ENCODE measurements around the gene EFTUD2.

Gene EFTUD2

GRCh38 chr17:44910231-44911106, 11.2 kb upstream of the EFTUD2 start:
- H3K4me1 ChIP-seq (ENCODE audit: control insufficient read depth in 2 of 2, insufficient read depth in 2 of 2, low read length in 2 of 2) = peaks cover 11 to 12% of the 10 kb centered on the region in 2 donors
- H3K36me3 ChIP-seq (ENCODE audit: control insufficient read depth in 2 of 2, insufficient read depth in 2 of 2, low read length in 2 of 2) = no peaks in the 10 kb centered on the region
- no peaks in the 10 kb centered on the region for H3K9me3 ChIP-seq (ENCODE audit: control insufficient read depth in 2 of 2, low read length in 2 of 2)
- no peak overlapping the region for H3K4me3 ChIP-seq (ENCODE audit: low read length in 2 of 2)
- H3K9ac ChIP-seq (ENCODE audit: low read depth in 1 of 2, low read length in 2 of 2) = no peak overlapping the region
- H3K27me3 ChIP-seq (ENCODE audit: control insufficient read depth in 2 of 2, insufficient read depth in 2 of 2, low read length in 2 of 2) = peaks cover 9 to 13% of the 10 kb centered on the region in 2 donors
- H3K27ac ChIP-seq (ENCODE audit: low read depth in 2 of 2, low read length in 2 of 2) = no peak overlapping the region

GRCh38 chr17:44909681-44910144, 10.5 kb upstream of the EFTUD2 start:
- H3K4me3 ChIP-seq (ENCODE audit: low read length in 2 of 2) = no peak overlapping the region
- no peak overlapping the region for H3K27ac ChIP-seq (ENCODE audit: low read depth in 2 of 2, low read length in 2 of 2)
- H3K4me1 ChIP-seq (ENCODE audit: control insufficient read depth in 2 of 2, insufficient read depth in 2 of 2, low read length in 2 of 2) = peaks cover 17 to 18% of the 10 kb centered on the region in 2 donors
- H3K27me3 ChIP-seq (ENCODE audit: control insufficient read depth in 2 of 2, insufficient read depth in 2 of 2, low read length in 2 of 2) = peaks cover 9 to 13% of the 10 kb centered on the region in 2 donors
- no peaks in the 10 kb centered on the region for H3K36me3 ChIP-seq (ENCODE audit: control insufficient read depth in 2 of 2, insufficient read depth in 2 of 2, low read length in 2 of 2)
- H3K9ac ChIP-seq (ENCODE audit: low read depth in 1 of 2, low read length in 2 of 2) = no peak overlapping the region
- no peaks in the 10 kb centered on the region for H3K9me3 ChIP-seq (ENCODE audit: control insufficient read depth in 2 of 2, low read length in 2 of 2)

GRCh38 chr17:44908761-44909326, 9.6 kb upstream of the EFTUD2 start:
- no peak overlapping the region for H3K27ac ChIP-seq (ENCODE audit: low read depth in 2 of 2, low read length in 2 of 2)
- H3K36me3 ChIP-seq (ENCODE audit: control insufficient read depth in 2 of 2, insufficient read depth in 2 of 2, low read length in 2 of 2) = no peaks in the 10 kb centered on the region
- no peak overlapping the region for H3K4me3 ChIP-seq (ENCODE audit: low read length in 2 of 2)
- H3K9ac ChIP-seq (ENCODE audit: low read depth in 1 of 2, low read length in 2 of 2) = no peak overlapping the region
- H3K9me3 ChIP-seq (ENCODE audit: control insufficient read depth in 2 of 2, low read length in 2 of 2) = no peaks in the 10 kb centered on the region
- H3K4me1 ChIP-seq (ENCODE audit: control insufficient read depth in 2 of 2, insufficient read depth in 2 of 2, low read length in 2 of 2) = peaks cover 17 to 18% of the 10 kb centered on the region in 2 donors
- peaks cover 9 to 13% of the 10 kb centered on the region in 2 donors for H3K27me3 ChIP-seq (ENCODE audit: control insufficient read depth in 2 of 2, insufficient read depth in 2 of 2, low read length in 2 of 2)

- Histone ChIP-seq H3K9ac (ENCODE audit: low read depth in 1 of 2, low read length in 2 of 2) (no peak overlapping the region), H3K9me3 (ENCODE audit: control insufficient read depth in 2 of 2, low read length in 2 of 2) (no peaks in the 10 kb centered on the region), H3K36me3 (ENCODE audit: control insufficient read depth in 2 of 2, insufficient read depth in 2 of 2, low read length in 2 of 2) (no peaks in the 10 kb centered on the region), H3K27ac (ENCODE audit: low read depth in 2 of 2, low read length in 2 of 2) (no peak overlapping the region), H3K4me1 (ENCODE audit: control insufficient read depth in 2 of 2, insufficient read depth in 2 of 2, low read length in 2 of 2) (peaks cover 17 to 22% of the 10 kb centered on the region in 2 donors), H3K27me3 (ENCODE audit: control insufficient read depth in 2 of 2, insufficient read depth in 2 of 2, low read length in 2 of 2) (peaks cover 4 to 8% of the 10 kb centered on the region in 2 donors), H3K4me3 (ENCODE audit: low read length in 2 of 2) (no peak overlapping the region)
Observed at GRCh38 chr17:44907729-44908470, 8.7 kb upstream of the EFTUD2 start.

GRCh38 chr17:44906763-44907728, 7.8 kb upstream of the EFTUD2 start:
- Histone ChIP-seq H3K4me3 (ENCODE audit: low read length in 2 of 2) (no peak overlapping the region), H3K4me1 (ENCODE audit: control insufficient read depth in 2 of 2, insufficient read depth in 2 of 2, low read length in 2 of 2) (peaks cover 17 to 22% of the 10 kb centered on the region in 2 donors), H3K36me3 (ENCODE audit: control insufficient read depth in 2 of 2, insufficient read depth in 2 of 2, low read length in 2 of 2) (no peaks in the 10 kb centered on the region), H3K27me3 (ENCODE audit: control insufficient read depth in 2 of 2, insufficient read depth in 2 of 2, low read length in 2 of 2) (peaks cover 4 to 5% of the 10 kb centered on the region in 2 donors), H3K9me3 (ENCODE audit: control insufficient read depth in 2 of 2, low read length in 2 of 2) (no peaks in the 10 kb centered on the region), H3K9ac (ENCODE audit: low read depth in 1 of 2, low read length in 2 of 2) (no peak overlapping the region), H3K27ac (ENCODE audit: low read depth in 2 of 2, low read length in 2 of 2) (no peak overlapping the region)

GRCh38 chr17:44906010-44906646, 6.9 kb upstream of the EFTUD2 start:
- peak overlapping the region in 1 of 2 donors; percentile 33 for H3K9ac ChIP-seq (ENCODE audit: low read depth in 1 of 2, low read length in 2 of 2)
- H3K4me3 ChIP-seq (ENCODE audit: low read length in 2 of 2) = peak overlapping the region in 1 of 2 donors; percentile 3
- H3K27me3 ChIP-seq (ENCODE audit: control insufficient read depth in 2 of 2, insufficient read depth in 2 of 2, low read length in 2 of 2) = no peaks in the 10 kb centered on the region
- no peaks in the 10 kb centered on the region for H3K9me3 ChIP-seq (ENCODE audit: control insufficient read depth in 2 of 2, low read length in 2 of 2)
- H3K4me1 ChIP-seq (ENCODE audit: control insufficient read depth in 2 of 2, insufficient read depth in 2 of 2, low read length in 2 of 2) = peaks cover 17 to 19% of the 10 kb centered on the region in 2 donors
- H3K27ac ChIP-seq (ENCODE audit: low read depth in 2 of 2, low read length in 2 of 2) = peak overlapping the region in 1 of 2 donors; percentile 75
- no peaks in the 10 kb centered on the region for H3K36me3 ChIP-seq (ENCODE audit: control insufficient read depth in 2 of 2, insufficient read depth in 2 of 2, low read length in 2 of 2)

- Histone ChIP-seq H3K27ac (ENCODE audit: low read depth in 2 of 2, low read length in 2 of 2) (peak overlapping the region; percentile 48 to 75), H3K9me3 (ENCODE audit: control insufficient read depth in 2 of 2, low read length in 2 of 2) (no peaks in the 10 kb centered on the region), H3K9ac (ENCODE audit: low read depth in 1 of 2, low read length in 2 of 2) (peak overlapping the region in 1 of 2 donors; percentile 33), H3K27me3 (ENCODE audit: control insufficient read depth in 2 of 2, insufficient read depth in 2 of 2, low read length in 2 of 2) (no peaks in the 10 kb centered on the region), H3K4me3 (ENCODE audit: low read length in 2 of 2) (peak overlapping the region in 1 of 2 donors; percentile 3), H3K4me1 (ENCODE audit: control insufficient read depth in 2 of 2, insufficient read depth in 2 of 2, low read length in 2 of 2) (peaks cover 19% of the 10 kb centered on the region in 2 donors), H3K36me3 (ENCODE audit: control insufficient read depth in 2 of 2, insufficient read depth in 2 of 2, low read length in 2 of 2) (no peaks in the 10 kb centered on the region)
Observed at GRCh38 chr17:44905006-44906000, 6.1 kb upstream of the EFTUD2 start.

All from mucosa of rectum (tissue), 2 donors.